ENCODE results near the gene CD209.

CD209 gene

GRCh38 chr19:7730286-7731217 is 16.8 kb downstream of the CD209 start:
- TF ChIP-seq CTCF (conservative IDR thresholded peaks at IDR 0.05; ENCODE audit: low read depth) = no peak
- H3K27ac ChIP-seq = no peak overlapping the region
- ChIA-PET POLR2A (ENCODE audit: low non-redundant PET) (no interaction called here), CTCF (no interaction called here)
- no peak for DNase-seq (ENCODE audit: low spot score)

GRCh38 chr19:7729831-7730285 is 17.5 kb downstream of the CD209 start:
- ChIA-PET POLR2A (ENCODE audit: low non-redundant PET) (no interaction called here), CTCF (no interaction called here)
- TF ChIP-seq CTCF (conservative IDR thresholded peaks at IDR 0.05; ENCODE audit: low read depth) = no peak
- DNase-seq (ENCODE audit: low spot score) = no peak
- H3K27ac ChIP-seq = no peak overlapping the region

- DNase-seq (ENCODE audit: low spot score) = no peak
Measured at GRCh38 chr19:7729211-7729610, 18.1 kb downstream of the CD209 start.

GRCh38 chr19:7725791-7726190 is 21.5 kb downstream of the CD209 start:
- ChIA-PET CTCF (no interaction called here), POLR2A (ENCODE audit: low non-redundant PET) (no interaction called here)
- no peak overlapping the region for H3K27ac ChIP-seq
- no peak for DNase-seq (ENCODE audit: low spot score)
- TF ChIP-seq CTCF (conservative IDR thresholded peaks at IDR 0.05; ENCODE audit: low read depth) = no peak

More at GRCh38 chr19:7729211-7729610, 18.1 kb downstream of the CD209 start:
- CTCF ChIA-PET = no interaction called here
- no peak overlapping the region for H3K27ac ChIP-seq
- POLR2A ChIA-PET (ENCODE audit: low non-redundant PET) = no interaction called here
- no peak for TF ChIP-seq CTCF (conservative IDR thresholded peaks at IDR 0.05; ENCODE audit: low read depth)

GRCh38 chr19:7722231-7722651 is 25.1 kb downstream of the CD209 start:
- ChIA-PET POLR2A (ENCODE audit: low non-redundant PET) (no interaction called here), CTCF (no interaction called here)
- TF ChIP-seq CTCF (conservative IDR thresholded peaks at IDR 0.05; ENCODE audit: low read depth) = no peak
- H3K27ac ChIP-seq = no peak overlapping the region
- no peak for DNase-seq (ENCODE audit: low spot score)

- TF ChIP-seq CTCF (conservative IDR thresholded peaks at IDR 0.05; ENCODE audit: low read depth) = no peak
- H3K27ac ChIP-seq = no peak overlapping the region
- ChIA-PET CTCF (no interaction called here), POLR2A (ENCODE audit: low non-redundant PET) (no interaction called here)
- DNase-seq (ENCODE audit: low spot score) = no peak
Measured at GRCh38 chr19:7720351-7720750, 27.0 kb downstream of the CD209 start.

All from RWPE1 (cell line).